Lower lobe of right lung (tissue), 2 donors: ENCODE results near the gene RSRC1. TPM values are rescaled to one million over a fixed set of nuclear protein-coding genes. Genes with fewer than 3 reads are reported as not detected.
"Not testable (repeated sequence)": the region's sequence is repeated elsewhere in the genome, so short reads cannot be mapped to it uniquely, and the experiment has no call there.

Source experiments
- ATAC-seq, 2 donors: fragments of 200-7000 bp; cut with Tn5 transposase; one replicate each; pipeline ENCODE4 v1.9.1; 2020 to 2022; ENCODE audit warnings: mild to moderate bottlenecking in 2 of 2, moderate library complexity in 2 of 2
- DNase-seq: peaks from one replicate; pipeline ENCODE4 v3.0.0-alpha.2; 2020
- H3K27ac ChIP-seq: fragments of 200-600 bp; one replicate; pipeline ENCODE4 v1.8.0; 2022
- H3K27me3 ChIP-seq: fragments of 200-600 bp; one replicate; pipeline ENCODE4 v1.8.0; 2022; ENCODE audit warnings: low read depth
- H3K36me3 ChIP-seq: fragments of 200-600 bp; one replicate; pipeline ENCODE4 v1.8.0; 2022; ENCODE audit warnings: mild to moderate bottlenecking
- H3K4me1 ChIP-seq: fragments of 200-600 bp; one replicate; pipeline ENCODE4 v1.8.0; 2022
- H3K4me3 ChIP-seq: fragments of 200-600 bp; one replicate; pipeline ENCODE4 v1.8.0; 2022; ENCODE audit warnings: mild to moderate bottlenecking
- H3K9me3 ChIP-seq: fragments of 200-600 bp; one replicate; pipeline ENCODE4 v1.8.0; 2022
- CTCF ChIP-seq: fragments of 200-600 bp; IDR thresholded peaks from one replicate; pipeline ENCODE4 v1.8.0; 2022; ENCODE audit warnings: antibody characterized with exemption, mild to moderate bottlenecking
- intact Hi-C: fragments of 100-400 bp; cut with DNase I; formaldehyde crosslinking; loops from one replicate; pipeline ENCODE4 v1.11.0; 2022
- total RNA-seq: library from RNA; stranded (reverse); fragmentation: NEBNext Ultra II Directional; extraction: Animal tissue kit (Norgen Biotek cat#: 25700); gene quantifications from one replicate; pipeline ENCODE4 v1.2.1, GENCODE V29; 2021
- donor health status: DM: no; HTN: yes; CAD: no; lungs with severe emphysema.

RSRC1 gene
- total RNA-seq, 1 donor from 2014 or later, result 29.8 TPM

- Histone ChIP-seq H3K4me1 (no peaks in the 10 kb centered on the region), H3K9me3 (no peaks in the 10 kb centered on the region), H3K4me3 (no peak overlapping the region), H3K36me3 (no peaks in the 10 kb centered on the region), H3K27ac (no peak overlapping the region), H3K27me3 (no peaks in the 10 kb centered on the region)
- intact Hi-C loops, result no loop called here
- TF ChIP-seq CTCF, result no peak
- ATAC-seq (no peak), DNase-seq (no peak)
Measured at GRCh38 chr3:158220575-158220974, 110.7 kb downstream of the RSRC1 start.

DNA sequence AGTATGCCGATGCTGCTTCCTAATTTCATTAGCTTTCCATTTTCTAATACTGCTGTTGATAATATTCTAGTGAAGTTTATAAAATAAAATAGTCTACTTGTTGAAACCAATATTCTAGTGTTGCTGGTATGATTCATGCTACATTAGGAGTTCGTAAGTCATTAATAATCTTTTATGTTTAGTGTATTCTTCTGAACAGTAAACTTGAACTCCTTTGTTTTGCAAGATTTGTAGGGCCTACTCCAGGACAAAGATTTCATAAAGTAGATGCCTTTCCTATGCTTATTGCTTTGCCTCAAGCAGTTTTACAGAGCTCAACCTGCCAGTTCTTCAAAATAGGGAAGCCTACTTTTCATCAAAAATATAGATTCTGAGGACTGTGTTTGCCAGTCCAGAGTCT, 111.5 kb downstream of the RSRC1 start:
- H3K27me3 ChIP-seq, result no peaks in the 10 kb centered on the region
- no peaks in the 10 kb centered on the region for H3K36me3 ChIP-seq
- no peak overlapping the region for H3K4me3 ChIP-seq
- H3K27ac ChIP-seq, result no peak overlapping the region
- ATAC-seq (no peak), DNase-seq (no peak)
- intact Hi-C loops, result no loop called here
- no peaks in the 10 kb centered on the region for H3K4me1 ChIP-seq
- H3K9me3 ChIP-seq, result no peaks in the 10 kb centered on the region
- TF ChIP-seq CTCF, result no peak

DNA sequence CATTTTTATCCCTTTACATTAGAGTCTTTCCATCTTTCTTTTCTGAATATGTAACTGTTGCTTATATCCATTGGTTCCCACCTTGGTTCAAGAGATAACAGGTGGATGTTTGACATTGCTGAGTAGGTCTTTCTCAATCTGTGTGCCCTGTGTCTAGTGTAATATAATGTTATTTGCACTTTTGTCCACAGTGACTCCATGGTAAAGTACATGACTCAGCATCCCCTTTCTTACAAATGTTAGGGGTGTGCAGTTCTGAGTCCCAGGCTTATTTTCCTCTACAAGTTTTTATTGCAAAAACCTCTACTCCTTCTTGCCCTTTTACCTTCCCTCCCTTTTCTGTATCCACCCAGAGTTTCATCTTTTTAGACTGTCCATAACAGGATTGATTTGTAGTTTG, 116.5 kb downstream of the RSRC1 start:
- Histone ChIP-seq H3K27me3 (no peaks in the 10 kb centered on the region), H3K36me3 (no peaks in the 10 kb centered on the region), H3K4me3 (no peak overlapping the region), H3K27ac (no peak overlapping the region), H3K9me3 (no peaks in the 10 kb centered on the region), H3K4me1 (no peaks in the 10 kb centered on the region)
- intact Hi-C loops, result no loop called here
- DNase-seq (no peak), ATAC-seq (no peak)
- no peak for TF ChIP-seq CTCF

- H3K36me3 ChIP-seq, H3K27me3 ChIP-seq, DNase-seq, H3K4me3 ChIP-seq, ATAC-seq, intact Hi-C loops, H3K9me3 ChIP-seq, H3K4me1 ChIP-seq, H3K27ac ChIP-seq: not testable (repeated sequence)
Measured at GRCh38 chr3:158228942-158229341, 119.1 kb downstream of the RSRC1 start.

DNA sequence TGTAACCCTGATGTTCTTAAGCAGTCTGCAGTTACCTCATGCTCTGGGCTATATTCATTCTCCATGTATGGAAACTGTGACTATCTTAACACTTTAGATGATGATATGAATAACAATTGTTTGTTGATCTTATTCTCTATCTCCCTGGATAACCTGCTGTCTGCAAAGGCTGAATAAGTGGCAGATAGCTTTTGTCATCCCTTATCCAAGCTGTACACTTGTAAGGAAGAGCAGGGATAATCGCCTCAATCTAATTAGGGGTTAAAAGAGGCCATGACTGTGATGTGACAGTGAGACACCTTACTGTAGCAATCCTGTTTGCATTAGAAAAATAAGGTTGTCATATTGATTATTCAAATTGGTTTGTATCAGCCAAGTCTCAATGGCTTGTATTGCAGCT, 123.9 kb downstream of the RSRC1 start:
- Histone ChIP-seq H3K9me3 (no peaks in the 10 kb centered on the region), H3K4me1 (no peaks in the 10 kb centered on the region), H3K4me3 (no peak overlapping the region), H3K27ac (no peak overlapping the region), H3K27me3 (no peaks in the 10 kb centered on the region), H3K36me3 (no peaks in the 10 kb centered on the region)
- intact Hi-C loops, result no loop called here
- DNase-seq (no peak), ATAC-seq (no peak)
- no peak for TF ChIP-seq CTCF

- ATAC-seq (no peak), DNase-seq (no peak)
- H3K9me3 ChIP-seq, result peaks cover 6% of the 10 kb centered on the region
- H3K27me3 ChIP-seq, result no peaks in the 10 kb centered on the region
- no peak overlapping the region for H3K27ac ChIP-seq
- intact Hi-C loops, result no loop called here
- no peaks in the 10 kb centered on the region for H3K36me3 ChIP-seq
- H3K4me3 ChIP-seq, result no peak overlapping the region
- TF ChIP-seq CTCF, result no peak
- no peaks in the 10 kb centered on the region for H3K4me1 ChIP-seq
Measured at GRCh38 chr3:158244274-158244673, 134.4 kb downstream of the RSRC1 start.
